HG02571 (cell line): Measurements from ENCODE around the gene CCDC89.

Experiments
- ATAC-seq: cut with Tn5 transposase; IDR thresholded peaks from one replicate; pipeline ENCODE4 v1.9.1; 2021; ENCODE audit warnings: mild to moderate bottlenecking, moderate library complexity; ENCODE audit not compliant: unreplicated experiment

CCDC89 gene

DNA sequence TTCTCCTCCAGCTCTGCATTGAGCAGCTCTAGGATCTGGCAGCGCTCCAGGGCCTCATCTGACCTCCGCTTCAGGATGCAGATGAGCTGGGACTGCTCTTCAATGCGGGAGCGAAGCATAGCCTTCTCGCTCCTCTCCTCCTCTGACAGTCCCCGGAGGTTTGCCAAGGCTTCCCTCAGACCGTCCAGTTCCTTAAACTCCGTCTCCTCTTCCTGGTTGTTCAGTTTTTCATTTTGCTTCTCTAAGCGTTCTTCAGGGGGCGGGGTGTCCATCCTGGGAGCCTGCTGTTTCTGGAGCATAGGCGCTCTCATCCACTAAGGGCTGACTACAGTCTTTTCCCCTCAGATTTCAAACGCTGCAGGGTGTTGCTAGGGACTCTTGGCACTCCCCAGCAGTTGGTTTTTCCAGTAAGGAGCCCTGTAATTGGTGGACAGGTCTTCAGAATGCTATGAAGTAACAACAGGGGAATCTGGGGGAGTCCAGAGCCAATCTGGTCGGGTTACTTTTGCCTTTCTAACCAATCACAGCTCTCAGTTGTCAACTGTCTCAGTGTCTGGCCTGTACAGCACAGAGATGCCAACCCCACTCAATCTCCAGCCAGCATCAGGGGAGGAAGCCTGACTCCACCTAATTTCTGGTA, at the start of gene CCDC89:
Gene CCDC89 (minus strand): TSS at position 376 of the 640 bp plus-strand sequence. CDS start 65 bp downstream, at position 311.
- no peak for ATAC-seq

DNA sequence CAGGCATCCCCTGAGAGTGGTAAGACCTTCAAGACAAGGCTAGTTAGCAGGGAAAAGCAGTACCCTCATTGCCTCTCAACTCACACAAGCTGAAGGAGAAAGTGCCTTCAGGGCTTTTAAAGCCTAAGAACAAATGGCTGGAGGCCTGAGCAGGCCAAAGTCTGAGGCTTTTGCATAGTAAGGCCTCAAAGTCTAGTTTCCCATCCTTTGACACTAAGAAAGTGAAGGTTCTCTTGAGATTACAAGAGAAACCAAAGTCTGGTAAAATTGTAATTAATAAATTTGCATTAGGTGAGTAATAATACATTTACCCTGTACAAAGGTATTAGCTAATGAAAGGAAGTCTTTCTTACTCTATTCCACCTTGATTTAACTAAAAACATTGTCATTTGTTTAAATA, 47.0 kb upstream of the CCDC89 start:
- ATAC-seq: no peak

DNA sequence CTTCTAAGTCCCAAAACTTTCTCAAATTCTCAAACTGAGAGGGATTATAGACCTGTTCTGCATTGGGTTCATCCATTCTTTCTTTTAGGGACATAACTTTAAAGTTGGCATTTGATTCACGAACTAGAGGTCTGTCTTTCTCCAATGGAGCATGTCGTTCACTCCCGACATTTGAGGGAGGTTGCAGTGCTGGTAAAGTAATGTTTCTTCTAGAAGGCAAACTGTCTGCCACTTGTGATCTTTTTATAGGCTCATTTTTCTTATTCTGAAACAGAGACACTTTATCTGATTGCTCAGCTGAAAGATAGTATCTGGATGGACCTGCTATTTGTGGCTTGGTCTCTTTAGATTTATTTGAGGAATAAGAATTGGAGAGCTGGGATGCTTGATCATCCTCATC, 40.4 kb upstream of the CCDC89 start:
- no peak for ATAC-seq

DNA sequence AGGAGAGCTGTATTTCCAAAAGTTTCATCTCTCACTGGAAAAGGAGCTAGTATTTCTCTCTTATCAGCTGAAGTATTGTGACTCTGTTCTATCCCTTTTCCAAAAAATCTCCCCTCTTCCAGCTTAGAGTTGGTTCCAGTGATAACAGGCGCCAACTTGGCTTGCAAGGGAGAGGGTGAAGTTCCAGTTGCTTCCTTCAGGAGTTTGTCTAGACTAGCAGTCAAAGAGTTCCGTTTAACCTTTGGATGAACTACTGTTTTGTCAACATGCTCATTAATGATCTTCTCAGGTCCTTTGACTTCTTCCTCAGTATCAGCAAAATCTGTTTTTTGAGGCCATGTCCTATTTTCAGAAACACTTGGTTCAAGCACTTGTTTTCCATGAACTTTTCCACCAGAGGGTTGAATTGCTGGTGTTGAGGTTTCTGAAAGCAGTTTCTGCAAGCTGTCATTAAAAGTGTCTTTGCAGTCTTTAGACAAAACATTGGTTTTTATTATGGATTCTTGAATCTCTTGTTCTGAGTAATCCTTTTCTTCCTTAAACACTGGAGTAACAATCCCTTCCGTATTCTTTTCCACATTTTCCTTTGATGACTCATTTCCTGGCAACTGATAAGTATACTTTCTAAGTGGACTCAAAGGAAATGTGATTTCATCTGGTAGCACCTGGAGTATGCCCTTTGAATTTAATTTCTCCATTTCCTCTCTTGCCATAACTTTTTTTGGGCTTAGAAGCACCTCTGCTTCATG, 39.7 kb upstream of the CCDC89 start:
- no peak for ATAC-seq

DNA sequence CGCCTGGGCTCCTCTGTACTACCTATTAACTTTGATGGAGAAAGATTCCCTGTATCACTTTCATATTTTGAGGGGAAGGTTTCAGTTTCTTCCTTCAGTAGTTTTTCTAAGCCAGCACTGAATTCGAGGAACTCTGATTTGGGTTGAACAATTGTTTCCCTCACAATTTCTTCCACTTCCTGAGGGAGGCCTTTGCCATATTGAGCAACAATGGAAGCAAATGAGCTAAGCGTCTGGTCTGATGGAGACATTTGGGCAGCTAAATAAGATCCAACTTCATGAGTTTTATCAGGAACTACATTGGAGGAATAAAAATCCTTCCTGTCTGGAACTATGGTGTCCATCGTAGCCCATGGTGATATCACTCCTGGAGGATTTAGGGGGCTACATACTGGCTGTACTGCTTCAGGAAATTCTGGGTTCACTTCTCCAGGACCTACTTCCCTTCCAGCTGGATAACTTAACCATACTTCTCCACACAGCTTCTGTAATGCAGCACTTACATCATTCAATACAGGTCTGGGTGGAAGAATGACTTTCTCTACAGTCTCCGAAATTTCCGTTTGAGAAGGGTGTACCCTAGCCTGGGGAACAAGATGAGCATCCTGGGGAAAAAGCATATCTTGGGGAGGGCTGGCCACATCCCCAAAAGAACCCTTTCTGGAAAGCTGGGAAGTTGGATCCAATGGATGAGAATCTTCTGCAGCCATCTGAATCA, 38.9 kb upstream of the CCDC89 start:
- ATAC-seq: no peak

DNA sequence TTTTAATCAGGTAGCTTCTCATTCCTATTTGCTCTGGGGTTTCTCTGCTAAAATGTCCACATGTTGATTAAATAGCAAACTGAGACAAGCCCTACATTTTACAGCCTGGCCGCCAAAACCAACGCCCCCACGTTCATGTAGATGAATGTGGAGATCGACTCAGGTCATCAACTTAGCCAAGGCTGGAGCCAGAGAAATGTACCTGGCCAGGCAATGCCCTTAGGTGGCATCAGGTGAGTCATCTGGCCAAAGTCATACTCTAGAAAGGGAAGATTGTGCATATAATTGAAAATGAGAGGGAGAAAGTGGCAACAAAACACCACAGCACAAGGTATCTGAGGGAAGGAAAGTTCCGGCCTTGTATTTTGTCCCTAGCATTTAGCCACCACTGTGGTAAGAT, 37.1 kb upstream of the CCDC89 start:
- no peak for ATAC-seq

DNA sequence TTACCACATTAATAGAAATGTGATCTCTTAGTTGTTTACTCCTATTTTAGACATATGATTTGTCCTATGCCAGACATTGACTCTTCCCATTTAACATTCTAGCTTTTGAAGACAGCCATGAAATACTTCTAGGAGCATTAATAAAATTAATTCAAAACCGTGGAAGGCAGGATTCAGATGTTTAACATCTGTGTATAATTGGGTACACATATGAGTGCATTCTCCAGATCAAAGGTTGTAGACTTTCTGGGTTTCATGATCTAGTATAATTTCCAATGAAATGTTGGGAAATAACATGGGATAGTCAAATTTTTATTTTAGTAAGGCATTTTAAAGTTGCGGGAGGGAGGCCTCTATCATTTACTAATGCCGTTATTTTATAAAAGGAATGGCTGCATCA, 35.2 kb upstream of the CCDC89 start:
- ATAC-seq: no peak

DNA sequence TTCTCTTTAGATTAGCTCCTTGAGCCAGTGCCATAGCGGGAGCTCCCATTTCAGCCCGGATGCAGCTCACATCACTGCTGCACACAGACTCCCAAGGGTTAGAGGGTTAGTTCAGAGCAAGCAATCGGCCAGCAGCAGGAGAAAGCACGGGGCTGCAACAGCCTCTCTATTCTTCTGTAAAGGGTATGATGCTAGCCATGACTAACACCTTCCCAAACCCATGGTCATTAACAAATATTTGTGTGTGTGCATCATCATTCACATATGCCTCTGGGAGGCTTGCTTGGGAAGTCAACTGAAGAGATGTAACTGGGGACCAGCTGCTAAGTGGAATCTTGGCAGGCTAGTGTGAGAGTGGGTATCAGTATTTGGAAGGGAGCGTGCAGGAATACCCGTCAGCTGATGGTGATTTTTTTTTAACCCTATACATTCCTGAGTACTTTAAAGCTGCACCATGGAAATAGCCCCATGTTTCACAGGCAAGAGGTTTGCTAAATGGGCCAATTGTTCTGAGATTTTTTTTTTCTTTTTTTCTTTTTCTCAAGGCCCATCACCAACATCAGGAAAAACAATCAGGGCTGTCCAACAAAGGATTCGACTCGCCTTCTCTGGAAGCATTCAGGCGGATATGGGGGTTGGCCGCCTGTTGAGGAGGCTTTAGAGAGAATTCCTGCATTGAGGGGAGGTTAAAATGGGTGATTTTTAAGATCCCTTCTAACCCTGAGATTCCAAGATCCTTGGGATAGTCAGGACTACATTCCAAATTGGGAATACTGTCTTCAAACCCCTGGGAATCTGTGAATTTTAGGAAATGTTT, 33.2 kb upstream of the CCDC89 start:
- ATAC-seq: no peak

DNA sequence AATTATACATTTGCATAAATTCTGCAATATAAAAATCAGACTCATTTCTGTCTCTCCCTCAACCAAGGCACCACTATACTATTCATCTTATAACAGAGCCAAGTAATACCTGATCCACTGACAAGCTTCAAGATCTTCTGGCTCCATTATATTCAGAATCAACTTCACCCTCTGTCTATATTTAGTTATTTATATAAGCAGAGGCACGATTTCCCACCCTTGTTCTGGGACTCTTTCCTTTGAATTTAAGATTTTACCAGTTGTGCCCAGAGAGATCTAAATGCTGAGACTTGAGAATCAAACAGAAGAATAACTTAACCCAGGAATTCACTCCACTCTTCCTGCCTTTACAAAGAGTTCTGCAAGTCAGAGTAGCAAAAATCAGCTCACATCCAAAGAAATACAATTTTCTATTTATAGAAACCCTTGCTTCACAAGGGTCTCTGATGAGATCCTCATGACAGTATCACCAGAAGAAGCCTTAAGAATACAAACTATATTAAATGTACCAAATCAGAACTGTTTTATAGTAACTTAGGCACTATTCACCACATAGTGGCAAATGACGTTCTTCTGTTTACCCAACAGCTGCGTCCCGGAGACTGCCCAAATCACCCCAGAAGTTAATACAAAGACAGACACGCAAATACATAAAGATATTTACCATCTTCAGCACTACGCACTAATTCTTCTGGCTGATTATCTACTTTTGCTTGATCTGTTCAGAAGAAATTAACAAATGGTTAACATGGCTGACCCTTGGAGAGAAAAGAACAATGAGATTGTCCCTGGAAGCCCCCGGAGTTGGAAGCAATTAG, 32.3 kb upstream of the CCDC89 start:
- ATAC-seq: no peak

DNA sequence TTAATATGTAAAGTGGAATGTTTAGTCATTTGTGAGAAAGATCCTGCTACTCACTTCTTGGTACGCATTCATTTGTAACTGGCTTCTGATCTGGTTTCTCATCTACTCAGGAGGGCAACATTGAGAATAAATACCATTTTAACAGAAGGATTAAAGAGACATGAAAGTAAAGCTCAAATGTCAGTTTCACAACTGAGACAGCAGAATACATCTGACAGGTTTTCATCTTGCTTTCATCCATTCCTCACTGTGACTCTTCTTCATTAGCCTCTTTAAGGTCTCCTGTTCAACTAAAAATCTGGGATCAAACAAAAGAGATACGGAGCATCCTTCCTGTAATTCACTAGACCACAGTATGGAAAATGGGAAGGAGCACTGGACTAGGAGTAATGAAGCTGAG, 31.4 kb upstream of the CCDC89 start:
- no peak for ATAC-seq

DNA sequence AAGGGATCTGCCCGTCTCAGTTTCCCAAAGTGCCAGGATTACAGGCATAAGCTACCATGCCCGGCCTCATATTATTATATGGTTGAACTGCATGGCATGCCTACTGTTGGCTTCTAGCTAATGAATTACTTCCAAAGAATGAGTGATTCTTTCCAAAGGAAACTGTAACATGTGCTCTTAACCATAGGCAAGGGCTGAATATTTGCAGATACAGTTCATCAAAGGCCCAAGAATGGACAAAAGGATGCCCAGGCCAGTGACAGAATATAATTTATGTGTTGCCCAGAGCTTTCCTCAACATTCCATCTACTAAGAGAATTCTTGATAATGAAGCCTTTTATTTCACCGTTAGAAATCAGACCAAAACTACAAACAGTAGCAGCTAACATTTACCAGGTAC, 27.0 kb upstream of the CCDC89 start:
- no peak for ATAC-seq

DNA sequence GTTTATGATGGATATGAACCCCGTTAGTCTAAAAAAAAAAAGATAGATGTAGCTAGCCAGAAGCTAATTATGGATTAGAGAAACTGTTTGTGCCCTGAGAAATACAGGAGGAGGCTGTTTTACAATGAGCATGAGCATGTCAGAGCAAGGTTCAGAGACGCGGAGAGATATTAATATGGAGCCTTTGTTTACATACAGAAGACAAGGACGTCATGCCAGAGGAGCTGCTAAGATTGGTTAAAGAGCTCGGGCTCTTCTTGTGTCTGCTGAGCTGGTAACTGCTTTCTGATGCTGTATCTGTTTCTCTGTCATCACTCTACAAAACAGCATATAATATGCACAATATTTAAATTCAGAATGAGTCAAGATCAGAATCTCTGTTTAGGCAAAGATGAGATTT, 24.9 kb upstream of the CCDC89 start:
- no peak for ATAC-seq

DNA sequence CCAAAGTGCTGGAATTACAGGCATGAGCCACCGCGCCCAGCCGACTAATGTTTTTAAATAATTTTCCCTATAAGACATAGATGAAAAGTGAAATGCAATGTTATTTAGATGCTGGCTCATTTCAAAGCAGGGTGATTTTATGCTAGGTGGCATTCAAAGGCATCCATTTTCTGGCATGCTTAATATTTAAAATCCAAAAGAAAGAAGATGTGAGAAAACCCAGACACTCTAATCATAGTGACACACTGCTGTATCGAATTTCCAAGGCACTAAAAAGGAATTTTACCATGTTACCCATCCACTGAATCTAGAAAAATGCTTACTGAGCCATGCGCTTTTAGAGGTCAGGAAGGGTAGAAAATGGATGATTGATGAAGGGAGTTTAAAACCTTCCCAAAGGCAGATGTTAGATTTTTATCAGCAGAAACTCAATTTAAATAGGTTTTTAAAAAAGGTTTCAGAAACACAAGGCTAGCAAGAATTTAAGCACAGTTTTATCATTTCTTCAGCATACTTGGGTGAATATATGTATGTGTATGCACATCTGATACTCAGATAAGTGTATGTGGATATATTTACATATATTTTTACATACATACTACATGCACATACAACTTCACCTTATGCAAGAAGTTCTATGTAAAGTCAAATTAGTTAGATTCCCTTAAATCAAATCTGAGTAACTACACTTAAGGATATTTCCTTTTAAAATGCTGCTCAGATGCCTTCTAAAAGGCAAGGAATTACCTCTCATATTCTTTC, 24.1 kb upstream of the CCDC89 start:
- no peak for ATAC-seq

DNA sequence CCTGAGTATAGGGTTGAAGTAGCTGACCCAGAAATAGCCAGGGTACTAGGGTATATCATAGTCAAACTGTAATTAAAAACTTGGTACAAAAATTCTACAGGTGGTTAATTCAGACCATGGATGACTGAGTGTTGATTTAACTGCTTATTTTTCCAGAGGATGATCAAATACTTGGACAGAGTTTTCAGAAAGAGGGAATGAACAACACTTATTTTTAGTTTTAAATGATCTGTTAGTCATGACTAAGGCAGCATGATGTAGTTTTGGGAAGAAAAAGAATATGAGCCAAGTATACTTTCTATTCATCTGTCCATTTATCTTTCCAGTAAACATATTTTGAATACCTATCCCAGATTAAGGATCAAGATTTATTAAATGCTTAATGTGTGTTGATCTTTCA, 19.8 kb upstream of the CCDC89 start:
- ATAC-seq: no peak

DNA sequence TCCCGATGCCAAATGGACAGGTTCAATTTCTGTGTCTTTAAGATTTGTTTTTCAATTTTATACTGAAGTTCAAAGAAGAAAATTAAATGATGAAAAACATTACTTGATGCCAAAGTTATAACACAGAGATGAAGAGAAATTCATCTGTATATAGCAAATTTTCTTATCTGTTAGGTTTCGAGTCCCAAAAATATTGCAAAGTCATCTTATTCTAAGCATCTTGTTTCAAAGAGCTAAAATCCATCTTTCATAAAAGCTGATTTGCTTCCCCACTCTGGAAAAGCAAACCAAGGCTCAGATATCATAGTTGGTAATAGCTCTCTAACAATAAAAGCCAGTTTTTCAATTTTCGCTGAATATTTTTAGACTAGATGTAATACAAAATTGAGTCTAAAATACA, 19.0 kb upstream of the CCDC89 start:
- no peak for ATAC-seq

DNA sequence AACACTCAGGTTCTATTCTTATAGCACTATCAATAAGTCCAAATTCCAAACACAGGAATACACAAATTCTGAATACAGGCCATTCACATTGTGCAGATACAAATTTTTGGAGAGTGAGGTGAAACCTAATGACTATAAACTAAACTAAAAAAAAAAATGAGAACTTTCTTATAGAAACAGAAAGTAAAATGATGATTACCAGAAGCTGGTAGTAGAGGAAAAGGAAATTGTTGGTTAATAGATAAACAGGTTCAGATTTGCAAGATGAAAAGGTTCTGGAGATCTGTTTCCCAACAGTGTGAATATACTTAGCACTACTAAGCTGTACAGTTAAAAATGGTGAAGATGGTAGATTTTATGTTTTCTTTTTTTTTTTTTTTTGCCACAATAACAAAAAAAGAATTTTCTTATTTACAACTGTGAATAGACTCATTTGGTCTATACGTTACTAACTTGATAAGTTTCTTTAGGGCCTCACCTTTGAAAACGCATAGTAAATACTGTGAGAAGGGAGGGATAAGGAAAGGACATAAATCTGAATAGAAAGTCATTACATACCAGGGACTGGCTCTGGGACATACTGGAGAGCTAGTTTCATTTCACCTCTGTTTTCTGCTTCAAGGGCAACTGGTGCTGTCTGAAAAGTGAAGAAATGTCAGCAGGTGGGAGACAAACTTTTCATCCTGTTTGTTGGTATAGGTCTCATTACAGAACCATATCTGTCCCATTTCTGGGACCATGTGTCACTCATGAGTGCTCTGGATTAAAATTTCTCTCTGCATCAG, 14.2 kb upstream of the CCDC89 start:
- ATAC-seq: peak; percentile 82

DNA sequence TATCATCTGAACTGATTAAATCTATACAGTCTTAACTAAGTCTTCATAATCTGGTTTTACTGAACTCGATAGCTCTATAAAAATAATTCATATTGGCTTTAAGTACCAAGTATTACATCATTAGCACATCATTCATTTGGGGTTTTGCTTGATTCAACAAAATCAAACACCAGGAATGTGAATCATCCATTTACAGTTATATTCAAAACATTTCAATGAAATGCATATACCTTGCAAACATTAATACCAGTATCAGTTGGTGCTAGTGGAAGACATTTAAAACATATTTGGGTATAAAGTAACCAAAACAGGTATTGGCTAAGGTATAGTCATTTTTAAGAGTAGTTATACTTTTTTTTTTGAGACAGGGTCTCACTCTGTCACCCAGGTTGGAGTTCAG, 12.2 kb upstream of the CCDC89 start:
- no peak for ATAC-seq

DNA sequence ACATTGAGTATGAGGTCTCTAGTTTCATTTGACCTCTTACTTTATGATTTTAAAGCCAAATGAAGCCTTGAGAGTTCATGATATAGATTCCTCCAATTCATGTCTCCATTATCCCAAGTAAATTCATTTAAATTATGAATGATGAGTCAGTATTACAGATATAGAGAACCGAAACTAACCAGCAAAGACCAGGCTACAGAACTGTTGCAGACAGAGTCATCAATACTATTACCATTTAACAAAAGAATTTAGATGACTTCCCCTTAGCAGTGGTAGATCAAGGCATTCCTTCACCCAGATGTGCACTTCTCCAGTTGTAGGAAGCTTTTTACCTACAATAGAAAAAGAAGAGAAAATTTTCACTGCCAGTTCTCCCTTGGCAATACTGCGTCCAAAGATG, 11.8 kb upstream of the CCDC89 start:
- no peak for ATAC-seq

DNA sequence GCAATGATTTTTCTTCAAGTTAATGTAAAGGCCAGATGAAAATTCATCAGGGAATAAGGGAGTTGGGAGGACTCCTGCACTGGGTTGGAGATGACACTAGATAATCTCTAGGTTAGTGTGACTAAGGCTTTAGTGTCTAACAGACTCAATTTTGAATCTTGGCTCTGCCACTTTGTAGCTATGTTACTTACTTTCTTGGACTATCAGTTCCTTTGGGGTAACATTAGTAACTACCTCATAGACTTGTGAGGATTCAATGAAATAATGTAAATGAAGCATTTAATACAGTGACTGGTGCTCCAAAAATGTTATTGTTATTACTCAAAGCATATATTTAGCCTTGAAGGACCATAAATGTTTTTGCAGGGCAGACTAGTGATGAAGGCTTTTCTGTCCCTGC, 9.6 kb upstream of the CCDC89 start:
- ATAC-seq: no peak
